HG03442 (cell line): ENCODE measurements around the gene HOXB5.

ENCODE experiments used
- ATAC-seq: cut with Tn5 transposase; IDR thresholded peaks from one replicate; pipeline ENCODE4 v1.9.1; 2021; ENCODE audit warnings: mild to moderate bottlenecking, moderate library complexity; ENCODE audit not compliant: unreplicated experiment

HOXB5 gene

DNA sequence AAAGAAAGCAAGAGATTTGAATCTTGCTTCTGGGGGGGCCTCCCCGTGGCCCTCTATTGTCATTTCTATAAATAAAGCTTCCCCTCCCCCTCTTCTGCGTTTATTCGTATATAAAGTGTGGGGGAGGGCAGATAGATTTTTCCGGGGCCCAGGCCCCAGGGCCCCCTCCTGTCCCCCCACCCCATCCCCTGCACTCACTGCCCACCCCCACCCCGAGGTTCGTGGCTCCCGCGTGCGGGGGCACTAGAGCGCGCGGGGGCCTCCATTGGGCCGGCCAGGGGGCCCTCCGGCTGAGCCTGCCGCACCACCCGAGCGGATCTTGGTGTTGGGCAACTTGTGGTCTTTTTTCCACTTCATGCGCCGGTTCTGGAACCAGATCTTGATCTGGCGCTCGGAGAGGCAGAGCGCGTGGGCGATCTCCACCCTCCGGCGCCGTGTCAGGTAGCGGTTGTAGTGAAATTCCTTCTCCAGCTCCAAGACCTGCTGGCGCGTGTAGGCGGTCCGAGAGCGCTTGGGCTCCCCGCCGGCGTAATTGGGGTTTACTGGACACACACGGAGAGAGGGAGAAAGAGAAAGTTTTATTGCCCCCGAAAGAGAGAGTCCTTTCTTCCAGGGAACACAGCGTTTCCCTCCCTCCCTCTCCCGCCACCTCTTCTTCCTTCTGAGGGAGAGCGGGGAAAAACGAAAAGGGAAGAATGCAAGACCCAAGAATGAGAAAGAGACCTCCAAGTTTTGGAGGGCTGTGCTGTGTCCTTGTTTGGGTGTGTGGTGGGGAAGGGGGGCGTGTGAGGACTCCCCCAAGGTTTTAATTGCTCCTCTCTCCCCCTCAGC is 16.9 kb downstream of the HOXB5 start:
- ATAC-seq = no peak

- no peak for ATAC-seq
Observed at GRCh38 chr17:48575673-48576478, 17.7 kb downstream of the HOXB5 start.

- no peak for ATAC-seq
Observed at GRCh38 chr17:48575066-48575582, 18.5 kb downstream of the HOXB5 start.

GRCh38 chr17:48574505-48575065 is 19.0 kb downstream of the HOXB5 start:
- ATAC-seq = no peak

- ATAC-seq = no peak
Observed at GRCh38 chr17:48571826-48572417, 21.7 kb downstream of the HOXB5 start.

- no peak for ATAC-seq
Observed at GRCh38 chr17:48571024-48571818, 22.4 kb downstream of the HOXB5 start.

DNA sequence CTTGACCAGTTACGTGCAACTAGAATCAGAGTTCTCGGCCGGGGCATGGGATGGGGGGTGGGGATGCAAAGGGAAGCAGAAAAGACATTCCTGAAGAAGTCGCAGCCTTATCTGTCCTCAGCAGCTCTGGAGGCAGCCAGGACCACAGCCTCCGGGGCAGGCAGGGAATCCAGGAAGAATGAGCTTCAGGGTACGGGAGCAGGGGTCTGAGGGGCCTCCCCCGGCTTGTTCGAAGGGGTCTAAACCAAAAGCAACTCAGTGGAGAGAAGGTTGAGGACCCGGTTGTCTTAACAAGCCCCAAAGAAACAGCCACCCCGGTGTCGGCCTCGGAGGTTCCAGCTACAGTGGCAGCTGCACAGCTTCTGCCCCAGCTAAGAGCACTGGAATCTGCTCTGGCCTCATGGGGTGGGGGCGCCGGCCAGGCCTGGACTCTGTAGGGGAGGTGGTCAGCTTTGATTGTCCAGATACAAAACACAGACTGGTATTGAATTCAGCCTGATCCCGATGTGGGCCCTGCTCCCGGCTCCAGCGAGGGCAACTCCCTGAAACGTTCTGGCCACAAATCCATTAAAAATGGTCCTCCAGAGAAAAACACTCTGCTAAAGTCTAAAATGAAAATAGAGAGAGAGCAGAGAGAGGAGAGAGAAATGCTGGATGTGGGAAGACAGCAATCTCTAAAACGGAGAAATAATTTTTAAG is 23.1 kb downstream of the HOXB5 start:
- no peak for ATAC-seq

GRCh38 chr17:48569674-48570324 is 23.8 kb downstream of the HOXB5 start:
- no peak for ATAC-seq

- no peak for ATAC-seq
Observed at GRCh38 chr17:48569240-48569582, 24.4 kb downstream of the HOXB5 start.

GRCh38 chr17:48568499-48569239 is 24.9 kb downstream of the HOXB5 start:
- ATAC-seq = no peak

DNA sequence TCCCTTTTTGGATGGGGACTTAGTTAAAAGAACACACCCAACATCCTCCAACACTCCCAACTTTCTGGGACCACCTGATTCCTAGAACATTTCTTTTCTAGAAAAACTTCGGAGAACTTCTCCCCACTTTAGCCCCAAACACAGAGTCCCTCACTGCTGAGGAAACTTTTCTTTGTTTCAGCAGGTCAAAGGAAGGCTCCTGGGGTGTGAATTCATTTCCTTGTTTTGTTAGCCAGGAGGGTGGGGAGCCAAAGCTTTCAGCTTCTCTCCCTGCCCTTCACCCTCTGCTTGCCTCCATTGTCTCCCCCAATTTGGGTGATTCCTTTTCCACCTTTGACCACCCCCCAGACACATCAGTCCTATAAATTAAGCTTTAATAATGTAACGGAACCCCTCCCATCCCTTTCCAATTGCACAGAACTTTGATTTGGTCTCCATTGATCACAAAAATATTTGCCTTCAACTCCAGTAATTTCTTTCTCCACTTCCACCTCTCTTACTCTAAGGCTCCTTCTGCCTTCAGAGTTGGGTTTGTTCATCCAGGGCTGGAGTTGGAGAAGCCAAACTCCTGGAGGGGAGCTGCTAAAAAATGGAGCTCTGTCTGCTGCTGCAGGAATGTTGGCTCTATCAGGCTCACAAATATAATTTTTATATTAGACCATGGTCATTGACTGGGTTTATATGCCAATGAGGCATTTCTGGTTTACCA is 25.8 kb downstream of the HOXB5 start:
- ATAC-seq = no peak

GRCh38 chr17:48567209-48567608 is 26.4 kb downstream of the HOXB5 start:
- ATAC-seq = no peak

DNA sequence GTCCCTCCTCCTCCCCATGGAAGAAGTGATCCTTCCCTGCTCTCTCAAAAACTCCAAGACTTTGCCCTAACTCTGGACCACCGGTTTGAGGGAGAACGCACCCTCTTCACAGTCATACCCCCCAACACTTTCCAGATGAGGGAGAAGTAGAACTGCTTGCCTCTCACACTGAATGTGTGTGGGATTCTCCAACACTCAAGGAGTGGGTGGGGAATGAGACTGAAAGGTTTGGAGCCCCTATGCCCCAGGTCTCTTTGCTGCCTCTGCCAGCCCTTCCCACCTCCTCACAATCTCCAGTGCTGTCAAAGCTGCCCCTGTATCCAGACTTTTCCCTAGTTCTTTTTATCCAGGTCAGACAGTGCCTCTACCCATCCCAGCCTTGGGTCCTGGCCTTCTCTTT is 26.9 kb downstream of the HOXB5 start:
- no peak for ATAC-seq

- no peak for ATAC-seq
Observed at GRCh38 chr17:48565925-48566710, 27.5 kb downstream of the HOXB5 start.

DNA sequence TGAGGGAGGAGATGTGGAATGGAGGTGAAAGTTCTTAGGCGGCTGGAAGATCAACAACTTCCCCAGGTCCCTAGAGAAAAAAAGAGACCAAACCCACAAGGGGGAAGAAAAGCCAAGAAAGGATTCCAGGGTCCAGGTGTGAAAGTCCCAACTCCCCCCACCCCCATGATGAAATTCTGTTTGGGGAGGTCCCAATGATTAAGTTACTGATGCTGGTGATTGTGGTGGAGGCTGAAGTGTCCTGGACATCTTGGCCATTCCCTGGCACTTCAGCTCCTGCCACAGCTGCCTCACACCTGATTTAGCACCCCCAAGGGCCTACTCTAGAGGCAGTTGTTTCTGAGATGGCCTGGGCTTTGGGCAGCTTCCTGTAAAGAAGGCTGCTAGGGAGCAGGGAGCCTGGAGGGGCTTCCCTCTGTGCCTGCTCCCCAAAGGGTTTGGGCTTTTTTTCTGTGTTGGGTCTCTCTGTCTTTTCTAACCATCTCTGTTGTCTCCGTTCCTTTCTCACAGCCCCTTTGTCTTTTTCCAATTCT is 28.5 kb downstream of the HOXB5 start:
- ATAC-seq = no peak

DNA sequence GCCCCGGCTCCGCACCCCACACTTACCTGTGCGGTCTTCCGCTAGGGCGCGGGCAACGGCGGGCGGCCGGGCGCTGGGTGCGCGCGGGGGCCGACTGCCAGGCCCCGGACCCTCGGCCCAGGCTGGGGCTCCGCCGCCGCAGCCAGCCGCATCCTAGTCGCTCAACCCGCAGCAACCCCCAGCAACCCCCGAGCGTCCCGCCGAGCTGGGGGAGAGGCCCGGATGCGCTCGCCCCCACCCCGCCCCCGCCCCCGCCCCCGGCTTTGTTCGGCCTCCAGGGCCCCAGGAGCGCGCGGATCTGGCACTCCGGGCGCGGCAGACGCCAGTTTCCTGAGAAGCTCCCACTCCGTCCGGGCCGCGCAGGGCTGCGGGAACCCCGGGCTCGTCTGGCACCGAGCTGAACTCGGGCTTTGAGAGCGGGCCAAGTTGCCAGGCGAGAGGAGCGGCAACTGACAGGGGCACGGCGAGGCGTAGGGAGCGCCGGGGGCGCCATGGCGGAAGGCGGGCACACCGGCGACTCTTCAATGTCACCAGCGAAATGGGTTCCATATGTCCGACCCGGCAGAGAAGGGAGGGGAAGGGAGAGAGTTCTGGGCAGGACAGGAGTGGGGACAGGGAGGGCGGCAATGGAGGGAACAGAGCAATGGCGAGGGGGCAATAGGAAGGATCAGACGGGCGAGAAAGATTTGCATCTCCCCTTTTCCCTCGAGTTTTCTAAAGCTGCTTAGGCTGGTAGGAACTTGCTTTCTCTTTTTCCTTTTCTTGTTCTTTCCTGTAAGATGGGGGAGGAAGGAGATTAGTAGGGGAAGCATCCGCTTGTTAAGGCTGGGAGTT is 29.2 kb downstream of the HOXB5 start:
- ATAC-seq = no peak
